Measurements from ENCODE around the gene HTT. TPM values are rescaled to one million over a fixed set of nuclear protein-coding genes. Genes with fewer than 3 reads are reported as not detected.

Gene HTT
- total RNA-seq, 1 experiment from 2014 or later = 17.0 TPM

GRCh38 chr4:3234171-3235029 lies 159.9 kb downstream of the HTT start:
- DNase-seq (ENCODE audit: low spot score) = no peak

GRCh38 chr4:3235030-3235345 lies 160.5 kb downstream of the HTT start:
- DNase-seq (ENCODE audit: low spot score) = no peak

- DNase-seq (ENCODE audit: low spot score) = no peak
Measured at GRCh38 chr4:3235581-3235980, 161.1 kb downstream of the HTT start.

GRCh38 chr4:3236326-3236878 lies 161.9 kb downstream of the HTT start:
- no peak for DNase-seq (ENCODE audit: low spot score)

GRCh38 chr4:3237266-3237665 lies 162.8 kb downstream of the HTT start:
- no peak for DNase-seq (ENCODE audit: low spot score)

- DNase-seq (ENCODE audit: low spot score) = no peak
Measured at GRCh38 chr4:3237712-3238560, 163.5 kb downstream of the HTT start.

GRCh38 chr4:3238721-3239120 lies 164.2 kb downstream of the HTT start:
- no peak for DNase-seq (ENCODE audit: low spot score)

- DNase-seq (ENCODE audit: low spot score) = no peak
Measured at GRCh38 chr4:3239303-3239702, 164.8 kb downstream of the HTT start.

- no peak for DNase-seq (ENCODE audit: low spot score)
Measured at GRCh38 chr4:3239998-3240920, 165.8 kb downstream of the HTT start.

- DNase-seq (ENCODE audit: low spot score) = no peak
Measured at GRCh38 chr4:3240936-3241522, 166.5 kb downstream of the HTT start.

GRCh38 chr4:3241898-3242524 lies 167.5 kb downstream of the HTT start:
- no peak for DNase-seq (ENCODE audit: low spot score)

- no peak for DNase-seq (ENCODE audit: low spot score)
Measured at GRCh38 chr4:3243136-3243780, 168.8 kb downstream of the HTT start.

- no peak for DNase-seq (ENCODE audit: low spot score)
Measured at GRCh38 chr4:3244002-3244401, 169.5 kb downstream of the HTT start.

GRCh38 chr4:3244747-3245146 lies 170.3 kb downstream of the HTT start:
- DNase-seq (ENCODE audit: low spot score) = no peak

- no peak for DNase-seq (ENCODE audit: low spot score)
Measured at GRCh38 chr4:3245676-3246075, 171.2 kb downstream of the HTT start.

- DNase-seq (ENCODE audit: low spot score) = no peak
Measured at GRCh38 chr4:3246458-3247398, 172.2 kb downstream of the HTT start.

- DNase-seq (ENCODE audit: low spot score) = no peak
Measured at GRCh38 chr4:3247399-3248177, 173.1 kb downstream of the HTT start.

- DNase-seq (ENCODE audit: low spot score) = no peak
Measured at GRCh38 chr4:3248178-3248480, 173.6 kb downstream of the HTT start.
